Hepatocyte (in vitro differentiated cells): ENCODE results near the gene NHERF1. TPM values are rescaled to one million over a fixed set of nuclear protein-coding genes. Genes with fewer than 3 reads are reported as not detected.

Experiments used
- DNase-seq: peaks from one replicate; pipeline ENCODE4 v3.0.0-alpha.2; 2016; ENCODE audit warnings: low spot score
- H2AFZ ChIP-seq: fragments of 200-600 bp; sonication (generic); 2 replicates; pipeline ENCODE4 v1.6.0; 2016; ENCODE audit warnings: antibody characterized with exemption, mild to moderate bottlenecking
- H3K27ac ChIP-seq: fragments of 200-600 bp; sonication (generic); 2 replicates; pipeline ENCODE4 v1.5.1; 2016; ENCODE audit warnings: mild to moderate bottlenecking
- H3K27me3 ChIP-seq: fragments of 200-600 bp; sonication (generic); 2 replicates; pipeline ENCODE4 v1.6.1; 2016
- H3K36me3 ChIP-seq: fragments of 200-600 bp; sonication (generic); replicated peaks from 2 replicates; pipeline ENCODE4 v1.5.1; 2016; ENCODE audit warnings: low read depth; ENCODE audit not compliant: insufficient read depth
- H3K4me1 ChIP-seq: fragments of 200-600 bp; sonication (generic); 2 replicates; pipeline ENCODE4 v1.5.1; 2016; ENCODE audit warnings: mild to moderate bottlenecking, moderate library complexity; ENCODE audit not compliant: insufficient read depth
- H3K4me2 ChIP-seq: fragments of 200-600 bp; sonication (generic); 2 replicates; pipeline ENCODE4 v1.6.0; 2016
- H3K4me3 ChIP-seq: fragments of 200-600 bp; sonication (generic); 2 replicates; pipeline ENCODE4 v1.5.1; 2016; ENCODE audit warnings: mild to moderate bottlenecking
- H3K79me2 ChIP-seq: fragments of 200-600 bp; sonication (generic); 2 replicates; pipeline ENCODE4 v1.6.0; 2017; ENCODE audit warnings: mild to moderate bottlenecking
- H3K9me2 ChIP-seq: fragments of 200-600 bp; sonication (generic); replicated peaks from 2 replicates; pipeline ENCODE4 v1.6.0; 2017; ENCODE audit warnings: mild to moderate bottlenecking; ENCODE audit not compliant: insufficient read depth
- H3K9me3 ChIP-seq: fragments of 200-600 bp; sonication (generic); 2 replicates; pipeline ENCODE4 v1.5.1; 2016; ENCODE audit warnings: low read depth, mild to moderate bottlenecking
- H4K20me1 ChIP-seq: fragments of 200-600 bp; sonication (generic); 2 replicates; pipeline ENCODE4 v1.6.0; 2016; ENCODE audit warnings: mild to moderate bottlenecking; ENCODE audit not compliant: insufficient read depth, poor library complexity, severe bottlenecking
- CTCF ChIP-seq: fragments of 200-600 bp; sonication (generic); IDR thresholded peaks from 2 replicates; pipeline ENCODE4 v1.5.1; 2016; ENCODE audit warnings: antibody characterized with exemption, mild to moderate bottlenecking; ENCODE audit not compliant: poor library complexity
- EZH2 ChIP-seq: fragments of 200-600 bp; sonication (generic); IDR thresholded peaks from 2 replicates; pipeline ENCODE4 v1.6.1; 2016; ENCODE audit warnings: antibody characterized with exemption, mild to moderate bottlenecking, borderline replicate concordance
- EZH2phosphoT487 ChIP-seq: fragments of 200-600 bp; sonication (generic); IDR thresholded peaks from one replicate; pipeline ENCODE4 v1.6.1; 2018; ENCODE audit warnings: antibody characterized with exemption, mild to moderate bottlenecking, low read depth, moderate library complexity; ENCODE audit not compliant: unreplicated experiment, severe bottlenecking
- WGBS: methylation state at CpG from one replicate; pipeline ENCODE4 v1.1.6; 2016; ENCODE audit warnings: low lambda C conversion rate; ENCODE audit errors: missing lambda C conversion rate; 5-methylcytosine and 5-hydroxymethylcytosine counted together
- polyA plus RNA-seq: library from polyadenylated mRNA; unstranded; fragments of >200 nt; fragmentation: Nextera tagmentation; extraction: Ambion mirVana; gene quantifications from 2 replicates; pipeline ENCODE4 v1.2.1, GENCODE V29; 2016
- total RNA-seq: library from RNA; depleted of rRNA; stranded (reverse); fragments of >200 nt; gene quantifications from 2 replicates; pipeline ENCODE4 v1.2.3, GENCODE V29; 2014

The NHERF1 gene
- total and polyA plus RNA-seq, 2 experiments from 2014 or later: 263 to 763 TPM

GRCh38 chr17:74715144-74715543 lies 33.3 kb upstream of the NHERF1 start:
- Histone ChIP-seq H3K4me1 (peaks cover 16% of the 10 kb centered on the region), H2AFZ (no peak overlapping the region), H3K79me2 (no peaks in the 10 kb centered on the region), H4K20me1 (no peaks in the 10 kb centered on the region), H3K4me2 (peak overlapping the region; percentile 6), H3K9me2 (no peaks in the 10 kb centered on the region), H3K36me3 (no peaks in the 10 kb centered on the region), H3K9me3 (no peaks in the 10 kb centered on the region), H3K27me3 (no peaks in the 10 kb centered on the region), H3K4me3 (no peak overlapping the region), H3K27ac (peak overlapping the region; percentile 60)
- DNase-seq: peak; percentile 72
- TF ChIP-seq CTCF (no peak), EZH2phosphoT487 (no peak), EZH2 (no peak)
- WGBS: 17% methylated on average over 4 of the region's 4 CpGs

DNA sequence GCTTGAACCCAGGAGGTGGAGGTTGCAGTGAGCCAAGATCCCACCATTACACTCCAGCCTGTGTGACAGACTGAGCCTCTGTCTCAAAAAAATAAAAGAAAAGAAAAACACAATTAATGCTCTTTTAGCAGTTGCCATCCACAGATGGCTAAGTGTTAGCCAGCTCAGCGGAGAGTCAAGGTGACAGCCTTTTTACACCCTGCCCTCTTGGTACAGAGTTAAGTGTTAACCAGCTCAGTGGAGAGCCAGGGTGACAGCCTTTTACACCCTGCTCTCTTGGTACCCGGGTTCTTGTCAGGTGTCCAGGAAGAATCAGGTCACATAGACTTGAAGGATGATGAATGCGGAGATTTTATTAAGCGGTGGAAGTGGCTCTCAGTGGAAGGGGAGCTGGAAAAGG lies 27.9 kb upstream of the NHERF1 start:
- H3K4me3 ChIP-seq: no peak overlapping the region
- H3K36me3 ChIP-seq: no peaks in the 10 kb centered on the region
- H4K20me1 ChIP-seq: no peaks in the 10 kb centered on the region
- 94% methylated on average over 4 of the region's 4 CpGs for WGBS
- H3K79me2 ChIP-seq: no peaks in the 10 kb centered on the region
- H2AFZ ChIP-seq: no peak overlapping the region
- H3K9me3 ChIP-seq: no peaks in the 10 kb centered on the region
- H3K27me3 ChIP-seq: no peaks in the 10 kb centered on the region
- no peak overlapping the region for H3K4me2 ChIP-seq
- H3K27ac ChIP-seq: no peak overlapping the region
- H3K4me1 ChIP-seq: peaks cover 4% of the 10 kb centered on the region
- H3K9me2 ChIP-seq: no peaks in the 10 kb centered on the region
- no peak for DNase-seq
- TF ChIP-seq EZH2: no peak
- no peak for TF ChIP-seq CTCF
- no peak for TF ChIP-seq EZH2phosphoT487

GRCh38 chr17:74722782-74723181 lies 25.6 kb upstream of the NHERF1 start:
- H3K9me3 ChIP-seq: no peaks in the 10 kb centered on the region
- no peaks in the 10 kb centered on the region for H4K20me1 ChIP-seq
- H2AFZ ChIP-seq: no peak overlapping the region
- no peaks in the 10 kb centered on the region for H3K9me2 ChIP-seq
- H3K4me3 ChIP-seq: no peak overlapping the region
- no peak overlapping the region for H3K27ac ChIP-seq
- 57% methylated on average over 4 of the region's 4 CpGs for WGBS
- H3K4me2 ChIP-seq: no peak overlapping the region
- TF ChIP-seq EZH2: no peak
- TF ChIP-seq EZH2phosphoT487: no peak
- no peak for TF ChIP-seq CTCF
- H3K27me3 ChIP-seq: no peaks in the 10 kb centered on the region
- DNase-seq: no peak
- H3K36me3 ChIP-seq: no peaks in the 10 kb centered on the region
- no peaks in the 10 kb centered on the region for H3K79me2 ChIP-seq
- H3K4me1 ChIP-seq: no peaks in the 10 kb centered on the region

GRCh38 chr17:74723891-74724290 lies 24.5 kb upstream of the NHERF1 start:
- Histone ChIP-seq H3K9me3 (no peaks in the 10 kb centered on the region), H3K27me3 (no peaks in the 10 kb centered on the region), H3K9me2 (no peaks in the 10 kb centered on the region), H3K36me3 (no peaks in the 10 kb centered on the region), H2AFZ (no peak overlapping the region), H3K79me2 (no peaks in the 10 kb centered on the region), H3K4me3 (no peak overlapping the region), H4K20me1 (no peaks in the 10 kb centered on the region), H3K27ac (no peak overlapping the region), H3K4me2 (no peak overlapping the region), H3K4me1 (no peaks in the 10 kb centered on the region)
- 77% methylated on average over 5 of the region's 5 CpGs for WGBS
- TF ChIP-seq CTCF (no peak), EZH2 (no peak), EZH2phosphoT487 (no peak)
- DNase-seq: no peak
